H7 (cell line): ENCODE results near the gene ACVR2A. TPM values are rescaled to one million over a fixed set of nuclear protein-coding genes. Genes with fewer than 3 reads are reported as not detected.

Experiments used
- total RNA-seq: library from RNA; depleted of rRNA; stranded (reverse); fragments of >200 nt; shearing (Covaris generic); gene quantifications from 2 replicates; pipeline ENCODE4 v1.2.3, GENCODE V29; 2014; rRNA removed

ACVR2A gene
- total RNA-seq, 1 experiment from 2014 or later, result 8.8 TPM

Other genes with a start within 250 kb of the ACVR2A start
- gene ORC4, start 175.7 kb downstream of the ACVR2A start, total RNA-seq, result 57.3 and 60.6 TPM in 2 replicates
- 7.0 and 11.3 TPM in 2 replicates for gene MBD5, start 176.1 kb downstream of the ACVR2A start, total RNA-seq